ENCODE results near the gene VASH1.

DNA sequence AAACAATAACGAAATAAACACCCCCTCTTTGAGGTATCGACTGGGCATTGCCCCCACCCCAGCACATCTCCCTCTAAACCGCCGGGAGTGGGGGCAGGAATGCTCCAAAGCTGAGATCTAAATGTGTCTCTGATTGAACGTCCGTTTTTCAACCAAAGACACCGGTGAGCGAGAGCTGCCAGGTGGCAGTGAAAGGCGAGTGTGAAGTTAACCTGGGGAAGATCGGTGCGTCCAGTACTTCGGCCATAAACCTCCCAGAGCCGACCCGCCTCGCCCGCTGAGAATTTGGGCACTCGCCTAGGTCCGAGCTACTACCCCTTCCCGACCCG, 50.8 kb downstream of the VASH1 start:
- TF ChIP-seq, protein P1, sequence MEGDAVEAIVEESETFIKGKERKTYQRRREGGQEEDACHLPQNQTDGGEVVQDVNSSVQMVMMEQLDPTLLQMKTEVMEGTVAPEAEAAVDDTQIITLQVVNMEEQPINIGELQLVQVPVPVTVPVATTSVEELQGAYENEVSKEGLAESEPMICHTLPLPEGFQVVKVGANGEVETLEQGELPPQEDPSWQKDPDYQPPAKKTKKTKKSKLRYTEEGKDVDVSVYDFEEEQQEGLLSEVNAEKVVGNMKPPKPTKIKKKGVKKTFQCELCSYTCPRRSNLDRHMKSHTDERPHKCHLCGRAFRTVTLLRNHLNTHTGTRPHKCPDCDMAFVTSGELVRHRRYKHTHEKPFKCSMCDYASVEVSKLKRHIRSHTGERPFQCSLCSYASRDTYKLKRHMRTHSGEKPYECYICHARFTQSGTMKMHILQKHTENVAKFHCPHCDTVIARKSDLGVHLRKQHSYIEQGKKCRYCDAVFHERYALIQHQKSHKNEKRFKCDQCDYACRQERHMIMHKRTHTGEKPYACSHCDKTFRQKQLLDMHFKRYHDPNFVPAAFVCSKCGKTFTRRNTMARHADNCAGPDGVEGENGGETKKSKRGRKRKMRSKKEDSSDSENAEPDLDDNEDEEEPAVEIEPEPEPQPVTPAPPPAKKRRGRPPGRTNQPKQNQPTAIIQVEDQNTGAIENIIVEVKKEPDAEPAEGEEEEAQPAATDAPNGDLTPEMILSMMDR (IDR thresholded peaks at IDR 0.05) = no peak
- TF ChIP-seq, protein P2, sequence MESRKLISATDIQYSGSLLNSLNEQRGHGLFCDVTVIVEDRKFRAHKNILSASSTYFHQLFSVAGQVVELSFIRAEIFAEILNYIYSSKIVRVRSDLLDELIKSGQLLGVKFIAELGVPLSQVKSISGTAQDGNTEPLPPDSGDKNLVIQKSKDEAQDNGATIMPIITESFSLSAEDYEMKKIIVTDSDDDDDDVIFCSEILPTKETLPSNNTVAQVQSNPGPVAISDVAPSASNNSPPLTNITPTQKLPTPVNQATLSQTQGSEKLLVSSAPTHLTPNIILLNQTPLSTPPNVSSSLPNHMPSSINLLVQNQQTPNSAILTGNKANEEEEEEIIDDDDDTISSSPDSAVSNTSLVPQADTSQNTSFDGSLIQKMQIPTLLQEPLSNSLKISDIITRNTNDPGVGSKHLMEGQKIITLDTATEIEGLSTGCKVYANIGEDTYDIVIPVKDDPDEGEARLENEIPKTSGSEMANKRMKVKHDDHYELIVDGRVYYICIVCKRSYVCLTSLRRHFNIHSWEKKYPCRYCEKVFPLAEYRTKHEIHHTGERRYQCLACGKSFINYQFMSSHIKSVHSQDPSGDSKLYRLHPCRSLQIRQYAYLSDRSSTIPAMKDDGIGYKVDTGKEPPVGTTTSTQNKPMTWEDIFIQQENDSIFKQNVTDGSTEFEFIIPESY (IDR thresholded peaks at IDR 0.05; ENCODE audit: borderline replicate concordance, low read depth) = no peak
- TF ChIP-seq FOXJ3 (CRISPR knock-in tag; IDR thresholded peaks at IDR 0.05) = no peak
- no peak for TF ChIP-seq ELF1 (IDR thresholded peaks at IDR 0.05)
- TF ChIP-seq POLR2AphosphoS5 (IDR thresholded peaks at IDR 0.05; ENCODE audit: low read depth, low read length) = no peak
- TF ChIP-seq RFX5 (IDR thresholded peaks at IDR 0.05; ENCODE audit: low read length) = no peak
- TF ChIP-seq FOXM1 (IDR thresholded peaks at IDR 0.05; ENCODE audit: low read depth) = no peak
- TF ChIP-seq TCF12 (IDR thresholded peaks at IDR 0.05) = no peak
- no peak for TF ChIP-seq EP300 (IDR thresholded peaks at IDR 0.05; ENCODE audit: borderline replicate concordance in 1 of 2, low read depth in 1 of 2, low read length in 1 of 2)
- TF ChIP-seq, protein P3, sequence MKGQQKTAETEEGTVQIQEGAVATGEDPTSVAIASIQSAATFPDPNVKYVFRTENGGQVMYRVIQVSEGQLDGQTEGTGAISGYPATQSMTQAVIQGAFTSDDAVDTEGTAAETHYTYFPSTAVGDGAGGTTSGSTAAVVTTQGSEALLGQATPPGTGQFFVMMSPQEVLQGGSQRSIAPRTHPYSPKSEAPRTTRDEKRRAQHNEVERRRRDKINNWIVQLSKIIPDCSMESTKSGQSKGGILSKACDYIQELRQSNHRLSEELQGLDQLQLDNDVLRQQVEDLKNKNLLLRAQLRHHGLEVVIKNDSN (IDR thresholded peaks at IDR 0.05; ENCODE audit: borderline replicate concordance, low read depth) = no peak

Data from SK-N-SH (cell line).